Neutrophil (primary cell): ENCODE results near the gene PDCL3.
A peak's percentile ranks its signal among the peaks of the same experiment; 100 is the strongest.

Source experiments
- H3K27ac ChIP-seq: fragments of 200-600 bp; sonication (generic); 2 replicates; pipeline ENCODE4 v1.5.1; 2016; ENCODE audit warnings: mild to moderate bottlenecking, moderate library complexity
- H3K27me3 ChIP-seq: fragments of 200-600 bp; sonication (generic); 2 replicates; pipeline ENCODE4 v1.6.0; 2016; ENCODE audit warnings: mild to moderate bottlenecking
- H3K36me3 ChIP-seq: fragments of 200-600 bp; sonication (generic); 2 replicates; pipeline ENCODE4 v1.5.1; 2017
- H3K4me1 ChIP-seq, 2 experiments: fragments of 200-600 bp in 1 of 2; sonication (generic) in 1 of 2; 1 replicate in 1 of 2; 2 replicates in 1 of 2; pipeline versions ENCODE4 v1.5.1 to v1.6.1; 2013 to 2016; ENCODE audit warnings: low read depth in 1 of 2, low read length in 1 of 2, mild to moderate bottlenecking in 1 of 2, moderate library complexity in 1 of 2; ENCODE audit not compliant: control insufficient read depth in 1 of 2, insufficient read depth in 1 of 2
- H3K4me3 ChIP-seq, 2 experiments: fragments of 200-600 bp in 1 of 2; sonication (generic) in 1 of 2; 1 replicate in 1 of 2; 2 replicates in 1 of 2; pipeline ENCODE4 v1.5.1; 2013 to 2016; ENCODE audit warnings: low read depth in 1 of 2, low read length in 1 of 2, mild to moderate bottlenecking in 1 of 2, moderate library complexity in 1 of 2
- H3K9me3 ChIP-seq: fragments of 200-600 bp; sonication (generic); 2 replicates; pipeline ENCODE4 v1.5.1; 2016
- CTCF ChIP-seq: fragments of 200-600 bp; sonication (generic); IDR thresholded peaks from 2 replicates; pipeline ENCODE4 v1.5.1; 2016; ENCODE audit warnings: antibody characterized with exemption

The PDCL3 gene

GRCh38 chr2:100562613-100563406, at the start of gene PDCL3:
Gene PDCL3 (plus strand): TSS chr2:100562993. CDS start chr2:100563068, 75 bp downstream.
- peak within 1 kb of the TSS; percentile 83 for H3K27ac ChIP-seq
- no peaks in the 10 kb centered on the region for H3K27me3 ChIP-seq
- peak within 1 kb of the TSS; percentile 76 to 98 for H3K4me3 ChIP-seq
- peak; percentile 24 for TF ChIP-seq CTCF
- peaks cover 13 to 19% of the 10 kb centered on the region in 2 experiments for H3K4me1 ChIP-seq
- no peaks in the 10 kb centered on the region for H3K9me3 ChIP-seq
- H3K36me3 ChIP-seq = no peaks in the 10 kb centered on the region

DNA sequence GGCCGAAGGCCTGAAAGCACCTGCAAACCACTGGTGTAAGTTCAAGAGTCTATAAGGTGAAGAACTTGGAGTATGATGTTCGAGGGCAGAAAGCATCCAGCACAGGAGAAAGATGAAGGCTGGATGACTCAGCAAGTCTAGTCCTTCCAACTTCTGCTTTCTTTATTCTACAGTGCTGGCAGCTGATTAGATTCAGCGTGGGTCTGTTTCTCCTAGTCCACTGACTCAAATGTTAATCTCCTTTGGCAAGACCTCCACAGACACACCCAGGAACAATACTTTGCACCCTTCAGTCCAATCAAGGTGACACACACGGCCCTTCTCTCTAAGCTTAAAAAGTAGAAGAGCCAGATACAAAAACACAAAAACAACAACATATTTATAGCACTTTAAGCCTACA, 49.1 kb upstream of the PDCL3 start:
- Histone ChIP-seq H3K27me3 (no peaks in the 10 kb centered on the region), H3K4me1 (no peaks in the 10 kb centered on the region), H3K36me3 (no peaks in the 10 kb centered on the region), H3K9me3 (no peaks in the 10 kb centered on the region), H3K4me3 (no peak overlapping the region), H3K27ac (no peak overlapping the region)
- TF ChIP-seq CTCF = no peak

DNA sequence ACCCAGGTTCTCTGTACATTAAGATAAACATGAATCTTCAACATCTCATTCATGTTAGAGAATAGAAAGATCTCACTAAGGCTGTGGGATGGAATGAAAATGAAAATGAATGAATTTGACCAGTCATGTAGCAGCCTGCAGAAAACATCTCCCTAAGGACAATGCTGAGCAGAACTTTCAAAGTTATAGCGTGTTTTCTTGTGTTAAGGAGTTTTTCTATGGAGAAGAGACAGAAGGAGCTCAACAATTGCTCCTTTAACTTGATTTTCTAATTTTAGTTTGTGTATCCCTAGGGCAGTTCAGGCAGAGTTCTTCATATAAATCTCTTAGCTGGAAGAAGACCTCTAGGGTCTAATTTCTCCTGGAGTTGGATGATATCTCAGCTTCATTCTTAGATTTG, 45.2 kb upstream of the PDCL3 start:
- H3K27ac ChIP-seq = no peak overlapping the region
- no peaks in the 10 kb centered on the region for H3K36me3 ChIP-seq
- H3K4me3 ChIP-seq = no peak overlapping the region
- H3K9me3 ChIP-seq = no peaks in the 10 kb centered on the region
- H3K4me1 ChIP-seq = no peaks in the 10 kb centered on the region
- no peaks in the 10 kb centered on the region for H3K27me3 ChIP-seq
- TF ChIP-seq CTCF = no peak

- Histone ChIP-seq H3K36me3 (no peaks in the 10 kb centered on the region), H3K27ac (no peak overlapping the region), H3K27me3 (no peaks in the 10 kb centered on the region), H3K4me1 (no peaks in the 10 kb centered on the region), H3K9me3 (no peaks in the 10 kb centered on the region), H3K4me3 (no peak overlapping the region)
- TF ChIP-seq CTCF = no peak
Observed at GRCh38 chr2:100518801-100519200, 44.0 kb upstream of the PDCL3 start.

DNA sequence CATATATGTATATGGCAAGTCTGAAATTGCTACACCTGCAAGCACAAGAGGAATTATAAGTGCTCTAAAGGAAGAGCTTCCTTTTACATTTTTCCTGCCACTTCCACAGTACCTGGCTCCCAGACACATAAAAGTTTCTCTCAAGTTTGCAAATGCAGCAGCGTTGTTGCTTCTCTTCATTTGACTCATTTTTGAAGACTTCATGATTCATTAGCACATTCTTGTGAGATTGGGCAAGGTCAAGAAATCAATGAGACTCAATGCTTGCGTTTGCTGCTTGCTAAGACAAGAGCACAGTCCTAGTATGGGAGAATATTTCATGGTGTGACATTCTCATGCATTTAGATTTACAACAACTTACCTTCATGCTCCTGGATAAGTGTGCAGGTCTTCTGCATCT, 42.6 kb upstream of the PDCL3 start:
- H3K4me3 ChIP-seq = no peak overlapping the region
- no peaks in the 10 kb centered on the region for H3K27me3 ChIP-seq
- H3K4me1 ChIP-seq = no peaks in the 10 kb centered on the region
- TF ChIP-seq CTCF = no peak
- no peaks in the 10 kb centered on the region for H3K9me3 ChIP-seq
- no peaks in the 10 kb centered on the region for H3K36me3 ChIP-seq
- H3K27ac ChIP-seq = no peak overlapping the region
